ENCODE results near the gene OXCT2.

- TF ChIP-seq POLR2A (IDR thresholded peaks at IDR 0.05; ENCODE audit: low read length), result no peak
- TF ChIP-seq GATA1 (IDR thresholded peaks at IDR 0.05; ENCODE audit: low read depth, low read length), result no peak
Measured at GRCh38 chr1:39788758-39789570, 17.8 kb upstream of the OXCT2 start, which contains the start of gene BMP8B.

Data from erythroblast (primary cell).